ENCODE results near the gene EPC2.

GRCh38 chr2:148653437-148653836 is 8.9 kb downstream of the EPC2 start:
- TF ChIP-seq CTCF (conservative IDR thresholded peaks at IDR 0.05; ENCODE audit: low read depth, low read length) (no peak), EZH2 (IDR thresholded peaks at IDR 0.05; ENCODE audit: borderline replicate concordance, low read depth, low read length, poor library complexity, severe bottlenecking) (no peak)
